NB4 (cell line): Measurements from ENCODE around the gene CNTNAP3.
"Not testable (repeated sequence)": the region's sequence is repeated elsewhere in the genome, so short reads cannot be mapped to it uniquely, and the experiment has no call there.

Source experiments
- CTCF ChIP-seq: IDR thresholded peaks from one replicate; pipeline ENCODE4 v1.5.1; 2012; ENCODE audit warnings: low read depth, low read length
- MAX ChIP-seq: IDR thresholded peaks from 2 replicates; pipeline ENCODE4 v1.6.1; 2011; ENCODE audit warnings: low read depth, low read length
- MYC ChIP-seq: IDR thresholded peaks from 2 replicates; pipeline ENCODE4 v1.6.1; 2011; ENCODE audit warnings: low read depth, low read length
- POLR2A ChIP-seq: IDR thresholded peaks from 2 replicates; pipeline ENCODE4 v1.6.1; 2011; ENCODE audit warnings: mild to moderate bottlenecking; ENCODE audit not compliant: insufficient read length; ENCODE audit errors: extremely low read depth

- not testable (repeated sequence) for TF ChIP-seq POLR2A, CTCF, MAX, MYC
These were observed 166.6 kb downstream of the CNTNAP3 start for GRCh38 chr9:39121401-39121800.
